Stimulated activated CD4-positive, alpha-beta T cell treated with anti-CD3 and anti-CD28 coated beads, TNF-alpha, amount 100 ng/mL, for 1 hour (primary cell): ENCODE results near the gene TDRD7.
"Not testable (repeated sequence)": the region's sequence is repeated elsewhere in the genome, so short reads cannot be mapped to it uniquely, and the experiment has no call there.

Source experiments
- DNase-seq, 3 donors: peaks; one replicate each; pipeline ENCODE4 v3.0.0-alpha.2; 2020; ENCODE audit warnings: low read depth in 3 of 3, low spot score in 1 of 3

Gene TDRD7

DNA sequence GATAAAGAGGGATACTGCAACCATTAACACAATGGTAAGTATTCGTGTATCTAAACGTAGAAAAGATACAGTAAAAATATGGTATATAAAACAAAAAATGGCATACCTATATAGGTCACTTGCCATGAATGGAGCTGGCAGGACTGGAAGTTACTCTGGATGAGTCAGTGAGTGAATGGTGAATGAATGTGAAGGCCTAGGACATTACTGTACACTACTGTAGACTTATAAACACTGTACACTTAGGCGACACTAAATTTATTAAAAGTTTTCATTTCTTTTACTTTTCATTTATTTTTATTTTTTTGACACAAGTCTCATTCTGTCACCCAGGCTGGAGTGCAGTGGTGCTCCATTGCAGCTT is 14.1 kb downstream of the TDRD7 start:
- no peak for DNase-seq

DNA sequence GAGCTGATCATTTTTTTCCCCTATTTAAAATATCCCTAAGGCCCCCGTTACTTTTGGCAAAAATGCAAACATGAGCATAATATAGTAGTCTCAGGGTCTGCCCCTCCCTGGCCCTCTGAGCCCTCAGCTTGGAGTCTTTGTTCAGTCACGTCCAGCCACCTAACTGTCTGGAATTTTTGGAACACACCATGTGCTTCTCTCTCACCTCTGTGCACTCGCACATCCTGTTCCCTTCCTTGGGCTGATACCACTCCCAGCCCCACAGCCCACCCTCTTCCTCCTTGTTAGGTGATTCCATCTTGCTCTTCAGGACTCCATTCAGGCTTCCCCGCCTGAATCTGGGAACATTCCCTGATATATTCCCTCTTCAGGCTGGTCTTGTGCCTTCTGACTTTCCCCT is 16.0 kb downstream of the TDRD7 start:
- no peak for DNase-seq

DNA sequence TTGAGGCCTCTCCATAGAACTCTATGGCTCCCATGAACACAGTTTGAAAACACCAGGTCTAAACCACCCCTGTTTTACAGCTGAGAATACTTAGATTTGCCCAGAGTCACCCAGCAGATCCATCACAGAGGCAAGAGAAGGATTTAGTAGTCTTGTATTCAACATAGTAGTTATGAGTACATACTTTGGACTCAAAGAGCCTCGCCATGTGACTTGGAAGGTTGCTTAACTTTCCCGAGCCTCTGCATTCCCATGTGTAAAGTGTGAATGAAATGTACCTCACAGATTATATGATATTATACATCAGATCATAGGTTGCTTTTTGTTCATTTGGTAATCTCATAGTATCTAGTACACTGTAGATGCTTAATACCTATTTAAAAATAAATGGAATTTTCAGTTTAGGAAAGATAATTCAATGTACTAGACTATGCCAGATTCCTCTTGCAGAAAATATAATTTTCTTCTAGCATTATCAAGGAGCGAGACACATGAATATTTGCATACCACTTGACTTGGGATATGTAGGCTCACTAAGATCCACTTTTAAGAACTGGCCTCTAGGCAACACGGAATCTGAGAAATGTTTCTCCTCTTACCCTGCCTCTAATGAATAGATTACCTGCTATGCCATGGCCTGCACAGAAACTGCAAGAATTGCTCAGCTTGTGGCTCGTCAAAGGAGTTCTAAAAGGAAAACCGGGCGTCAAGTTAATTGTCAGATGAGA is 18.6 kb downstream of the TDRD7 start:
- no peak for DNase-seq

DNA sequence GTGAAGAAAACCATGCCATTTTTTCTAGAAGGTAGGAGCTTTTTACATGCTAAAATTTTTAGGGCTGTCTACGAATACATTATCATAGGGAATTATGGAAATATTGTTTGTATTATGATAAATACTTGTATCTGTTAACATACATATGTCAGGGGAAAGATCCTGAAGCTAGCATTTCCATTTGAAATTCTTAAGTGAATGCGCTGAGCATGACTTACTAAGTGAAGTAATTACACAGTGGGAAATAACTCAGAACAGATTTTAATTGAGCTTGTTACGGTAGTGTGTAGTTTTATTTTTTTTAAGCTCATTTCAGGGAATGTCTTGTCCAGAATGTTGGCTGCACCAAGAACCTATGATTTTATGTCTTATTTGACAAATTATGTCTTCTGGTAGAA is 19.1 kb downstream of the TDRD7 start:
- DNase-seq = no peak

DNA sequence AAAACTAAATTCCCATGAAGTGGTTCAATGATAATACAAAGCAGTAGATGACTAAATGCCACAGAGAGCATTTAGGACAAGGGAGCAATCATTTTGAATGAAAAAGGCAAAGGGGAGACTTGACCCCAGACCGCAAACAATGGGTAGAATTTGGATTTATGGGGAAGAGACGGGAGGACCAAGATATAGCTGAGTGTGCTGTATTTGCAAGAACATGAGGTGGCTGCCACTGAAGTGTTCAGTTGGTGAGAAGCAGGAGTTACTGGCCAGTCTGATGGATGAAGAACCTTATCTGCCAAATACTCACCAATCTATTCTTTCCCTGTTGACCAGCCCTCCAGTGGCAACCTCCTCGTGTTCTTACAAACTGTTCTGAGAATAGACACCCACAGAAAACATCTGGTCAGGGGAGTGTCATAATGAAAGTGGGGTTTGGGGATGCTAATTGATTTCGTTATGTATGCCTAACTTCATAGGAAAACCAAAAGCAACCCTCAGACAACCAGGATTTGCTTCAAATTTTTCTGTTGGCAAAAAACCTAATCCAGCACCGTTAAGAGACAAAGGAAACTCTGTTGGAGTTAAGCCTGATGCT is 19.8 kb downstream of the TDRD7 start:
- DNase-seq = no peak

DNA sequence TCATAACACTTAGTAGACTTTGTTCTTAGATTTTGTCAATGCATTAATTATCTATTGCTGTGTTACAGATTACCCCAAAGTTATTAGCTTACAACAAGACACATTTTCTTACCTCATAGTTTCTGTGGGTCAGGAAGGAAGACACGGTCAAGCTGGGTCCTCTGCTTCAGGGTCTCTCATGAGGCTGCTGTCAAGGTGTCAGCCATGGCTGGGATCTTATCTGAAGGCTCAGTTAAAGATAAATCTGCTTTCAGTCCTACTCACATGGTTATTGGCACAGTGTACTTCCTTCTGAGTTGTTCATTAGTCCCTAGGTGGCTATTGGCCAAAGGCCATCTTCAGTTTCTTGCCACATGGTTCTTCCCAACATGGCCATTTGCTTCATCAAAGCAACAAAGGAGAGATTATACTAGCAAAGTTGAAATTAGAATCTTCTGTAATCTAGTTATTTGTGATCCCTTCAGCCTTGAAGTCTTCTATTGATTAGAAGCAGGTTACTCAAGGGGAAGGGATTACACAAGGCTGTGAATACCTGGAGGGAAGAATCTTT is 25.2 kb downstream of the TDRD7 start:
- no peak for DNase-seq

DNA sequence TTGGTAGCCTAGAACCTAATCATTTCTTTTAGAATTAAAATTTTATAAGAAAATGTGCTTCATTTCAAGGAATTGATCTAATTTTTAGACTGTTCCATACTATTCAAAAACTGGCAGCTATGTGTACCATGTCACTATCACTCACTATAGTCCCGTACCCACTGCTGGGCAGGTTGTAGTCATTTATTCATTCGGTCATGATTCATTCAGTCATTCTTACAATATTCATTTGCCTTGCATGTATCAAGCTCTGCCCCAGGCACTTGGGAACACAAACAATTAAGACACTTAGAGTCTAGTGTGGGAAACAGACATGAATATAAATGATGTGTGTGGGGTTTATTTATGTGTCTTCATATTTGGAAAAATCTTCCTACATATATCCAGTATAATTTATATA is 26.4 kb downstream of the TDRD7 start:
- DNase-seq = no peak

DNA sequence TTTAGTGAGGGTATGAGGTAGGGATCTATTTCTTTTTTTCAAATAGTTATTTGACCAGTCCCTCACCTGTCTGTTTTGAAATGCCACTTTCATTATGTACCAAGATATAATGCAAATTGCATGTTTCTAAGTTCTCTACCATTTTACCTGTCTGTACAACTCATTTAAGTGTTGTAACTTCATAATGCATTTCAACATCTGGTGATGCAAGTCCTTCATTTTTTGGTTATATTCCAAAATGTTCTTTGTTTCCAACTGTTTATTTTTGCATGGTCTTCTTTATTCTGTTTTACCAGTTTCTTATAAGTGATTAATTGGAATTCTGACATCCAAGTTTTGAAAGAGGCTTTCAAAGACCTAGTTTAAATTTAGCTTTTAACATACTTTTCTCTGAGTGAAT is 26.8 kb downstream of the TDRD7 start:
- DNase-seq = no peak

DNA sequence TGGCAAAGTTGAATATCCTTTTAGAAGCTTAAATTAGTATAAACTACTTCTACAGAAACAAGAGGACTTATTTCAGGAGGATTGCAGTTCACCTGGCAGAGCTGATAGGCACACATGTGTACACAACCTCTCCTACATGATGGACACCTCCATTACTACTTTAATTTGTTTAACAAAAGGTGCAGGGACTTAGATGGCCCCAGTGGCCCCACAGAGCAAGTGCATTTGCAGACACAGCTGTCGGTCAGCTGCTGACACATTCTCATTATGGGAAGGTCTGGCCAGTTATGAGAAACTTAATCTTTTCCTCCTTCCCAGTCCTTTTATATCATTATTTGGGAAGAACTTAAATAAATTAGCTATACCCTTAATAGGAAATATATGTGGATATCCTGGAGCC is 28.3 kb downstream of the TDRD7 start:
- no peak for DNase-seq

DNA sequence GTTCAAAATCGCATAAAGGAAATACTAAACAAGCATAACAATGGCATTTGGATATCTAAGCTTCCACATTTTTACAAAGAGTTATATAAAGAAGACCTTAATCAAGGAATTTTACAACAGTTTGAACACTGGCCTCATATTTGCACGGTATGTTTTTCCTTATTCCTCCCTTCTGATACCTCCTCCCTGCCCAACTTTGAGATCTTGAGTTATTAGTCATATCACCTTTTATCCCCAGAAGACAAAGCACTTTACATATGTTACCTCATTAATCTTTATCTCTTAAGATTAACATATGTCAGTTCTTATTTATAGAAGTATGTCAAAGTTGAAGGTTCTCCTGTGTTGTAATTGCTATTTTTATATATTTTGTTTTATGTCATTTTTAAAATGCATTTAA is 29.8 kb downstream of the TDRD7 start:
- no peak for DNase-seq

DNA sequence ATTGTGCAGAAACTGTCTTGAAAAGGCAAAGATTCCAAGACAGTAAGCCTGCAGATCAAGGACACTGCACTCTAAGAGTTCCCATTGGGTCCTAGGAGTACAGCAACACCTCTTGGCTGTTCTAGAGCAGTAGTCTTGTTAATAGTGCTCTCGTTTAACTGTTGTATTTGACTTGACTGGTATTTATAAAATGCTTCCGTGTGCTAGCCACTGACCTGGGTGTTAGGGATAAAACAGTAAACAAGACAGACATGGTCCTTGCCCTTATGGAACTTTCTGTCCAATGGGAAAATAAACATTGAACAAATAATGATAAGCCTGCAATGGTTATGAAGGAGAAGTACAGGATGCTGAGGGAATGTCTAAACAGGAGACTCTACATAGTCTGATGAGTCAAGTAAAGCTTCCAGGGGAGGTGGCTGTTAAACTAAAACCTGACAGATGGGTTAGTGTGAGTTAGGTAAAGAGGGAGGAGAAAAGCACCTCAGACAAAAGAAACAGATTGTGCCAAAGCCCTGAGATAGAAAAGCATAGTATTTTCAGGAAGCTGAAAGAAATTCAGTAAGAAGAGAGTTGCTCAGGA is 33.3 kb downstream of the TDRD7 start:
- DNase-seq = no peak

DNA sequence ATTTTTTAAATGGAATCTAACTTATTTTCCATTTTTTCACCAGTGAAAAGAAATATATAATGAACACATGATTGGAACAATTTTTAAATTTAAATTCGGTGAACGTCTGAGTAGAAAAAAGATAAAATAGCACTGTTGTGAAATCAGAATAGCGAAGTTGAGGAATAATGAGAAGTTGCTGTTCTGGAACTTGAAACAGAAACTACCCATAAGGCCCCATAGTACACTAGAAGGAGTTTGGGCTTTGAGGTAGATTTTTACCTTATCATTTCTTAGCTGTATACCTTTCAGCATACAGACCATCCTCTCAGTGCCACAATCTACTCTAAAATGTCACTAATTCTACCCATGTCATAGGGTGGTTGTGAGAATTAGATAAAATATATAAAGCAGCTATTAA is 35.1 kb downstream of the TDRD7 start:
- no peak for DNase-seq

DNA sequence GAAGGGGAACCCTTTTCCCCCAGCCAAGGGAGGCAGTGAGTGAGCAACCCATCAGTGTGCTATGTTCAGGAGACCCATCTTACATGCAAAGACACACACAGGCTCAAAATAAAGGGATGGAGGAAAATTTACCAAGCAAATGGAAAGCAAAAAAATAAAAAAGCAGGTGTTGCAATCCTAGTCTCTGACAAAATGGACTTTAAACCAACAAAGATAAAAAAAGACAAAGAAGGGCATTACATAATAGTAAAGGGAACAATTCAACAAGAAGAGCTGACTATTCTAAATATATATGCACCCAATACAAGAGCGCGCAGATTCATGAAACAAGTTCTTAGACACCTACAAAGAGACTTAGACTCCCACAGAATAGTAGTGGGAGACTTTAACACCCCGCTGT is 41.7 kb downstream of the TDRD7 start:
- not testable (repeated sequence) for DNase-seq

DNA sequence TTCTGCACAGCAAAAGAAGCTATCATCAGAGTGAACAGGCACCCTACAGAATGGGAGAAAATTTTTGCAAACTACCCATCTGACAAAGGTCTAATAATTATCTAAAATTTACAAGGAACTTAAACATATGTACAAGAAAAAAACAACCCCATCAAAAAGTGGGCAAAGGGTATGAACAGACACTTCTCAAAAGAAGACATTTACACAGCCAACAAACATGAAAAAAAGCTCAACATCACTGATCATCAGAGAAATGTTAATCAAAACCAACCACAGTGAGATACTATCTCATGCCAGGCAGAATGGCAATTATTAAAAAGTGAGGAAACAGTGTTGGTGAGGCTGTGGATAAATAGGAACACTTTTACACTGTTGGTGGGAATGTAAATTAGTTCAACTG is 44.9 kb downstream of the TDRD7 start:
- not testable (repeated sequence) for DNase-seq

DNA sequence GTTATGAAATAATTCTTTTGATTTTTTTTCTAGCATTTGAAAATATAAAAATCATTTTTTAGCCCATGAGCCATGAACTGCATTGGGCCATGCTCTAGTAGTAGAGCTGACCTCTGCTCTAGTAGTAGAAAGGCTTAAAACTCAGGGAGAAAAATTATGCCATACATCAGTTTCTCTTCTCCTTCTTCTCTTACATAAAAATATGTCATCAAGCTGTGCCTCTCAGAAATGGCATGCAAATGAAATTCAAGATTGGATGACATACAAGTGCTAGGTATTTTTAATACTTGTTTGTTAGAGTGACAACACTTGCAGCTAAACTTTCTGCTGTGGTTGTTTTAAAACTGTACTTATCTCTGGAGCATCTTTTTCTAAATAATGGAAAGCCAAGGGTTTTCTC is 47.4 kb downstream of the TDRD7 start:
- no peak for DNase-seq

DNA sequence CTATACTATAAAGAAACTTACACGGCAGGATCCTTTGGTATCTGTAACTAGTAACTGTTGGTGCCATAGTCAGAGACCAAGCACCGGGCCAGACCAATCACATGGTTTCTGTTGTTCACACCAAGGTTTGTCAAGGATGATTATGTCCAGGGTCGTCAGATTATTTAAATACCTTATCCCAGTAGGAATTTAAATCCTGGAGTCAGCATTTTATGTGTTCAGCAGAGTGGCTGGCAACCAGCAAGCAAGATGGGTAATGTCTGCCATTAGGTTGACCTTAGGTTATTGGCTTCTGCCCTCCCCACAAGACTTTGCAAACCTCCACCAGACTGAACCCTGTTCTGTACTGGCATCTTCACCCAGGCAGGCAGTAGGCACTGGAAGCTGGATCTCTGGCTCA is 50.3 kb downstream of the TDRD7 start:
- no peak for DNase-seq

DNA sequence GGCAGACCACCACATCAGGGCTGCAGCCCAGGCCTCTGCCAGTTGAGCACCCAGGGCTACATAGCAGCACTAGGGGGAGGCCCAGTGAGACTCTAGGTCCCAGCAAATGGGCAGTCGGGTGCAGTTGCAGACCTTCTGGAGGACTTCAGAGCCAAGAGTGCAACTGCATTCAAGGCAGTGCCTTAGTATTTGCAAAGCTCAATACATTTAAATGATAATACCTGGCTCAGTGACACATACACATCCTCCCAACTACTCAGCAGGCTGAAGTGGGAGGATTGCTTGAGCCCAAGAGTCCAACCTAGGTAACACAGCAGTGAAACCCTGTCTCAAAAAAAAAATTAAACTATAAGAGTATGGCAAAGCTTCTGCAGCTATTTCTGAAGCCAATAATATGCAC is 51.0 kb downstream of the TDRD7 start:
- no peak for DNase-seq

DNA sequence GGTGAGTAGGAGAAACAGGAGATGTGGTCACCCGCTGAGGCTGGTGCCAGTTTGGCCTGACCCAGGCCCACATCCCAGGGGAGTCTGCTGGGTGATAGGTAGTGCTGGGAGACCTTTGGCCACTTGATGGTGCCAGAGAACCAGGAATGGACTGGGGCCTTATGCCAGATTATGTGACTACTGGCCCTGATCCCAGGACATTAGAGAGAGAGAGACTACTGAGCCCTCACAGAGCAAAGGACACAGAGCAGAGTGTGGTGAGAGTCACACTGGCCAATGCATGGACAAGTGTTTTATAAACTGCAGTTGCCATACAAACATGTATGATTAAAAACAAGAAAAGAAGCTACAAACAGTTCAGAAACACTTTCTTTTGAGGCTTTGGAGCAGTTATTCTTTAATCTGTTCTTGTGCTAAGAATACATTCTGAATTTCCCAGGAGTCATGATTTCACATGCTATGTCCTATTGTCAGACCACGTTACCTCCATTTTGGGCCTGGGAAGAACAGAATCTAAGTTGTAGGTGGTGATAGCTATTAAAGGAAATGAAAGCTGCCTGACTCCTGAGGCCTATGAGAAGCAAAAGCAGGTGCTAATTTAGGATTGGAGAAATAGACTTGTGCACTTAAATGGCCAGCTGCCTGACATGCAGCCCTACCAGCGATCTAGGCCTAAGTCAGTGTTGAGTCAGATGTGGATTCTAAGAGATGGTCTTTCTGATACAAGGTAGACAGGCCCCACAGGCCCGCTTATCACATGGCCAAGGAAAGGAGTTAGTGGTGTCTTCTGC is 57.0 kb downstream of the TDRD7 start:
- DNase-seq = peak in 1 of 3 donors; percentile 20

DNA sequence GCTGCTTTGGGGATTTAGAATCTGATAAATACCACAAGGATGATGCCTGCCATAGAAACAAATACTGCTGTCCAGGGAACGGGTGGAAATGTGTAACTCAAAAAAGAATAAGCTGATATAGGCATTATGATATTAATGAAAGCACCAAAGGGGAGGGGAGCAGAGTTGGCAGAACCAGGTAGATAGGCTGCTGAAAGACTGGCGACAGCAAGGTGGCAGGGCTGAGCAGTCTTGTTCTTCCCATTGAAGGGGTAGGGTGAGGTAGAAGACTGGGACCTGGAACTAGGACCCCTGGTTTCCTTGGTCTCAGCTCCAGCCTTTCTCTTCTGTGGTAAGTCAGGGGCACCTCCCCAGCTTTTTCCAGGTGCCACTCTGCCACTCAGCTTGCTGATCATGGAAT is 58.2 kb downstream of the TDRD7 start:
- DNase-seq = no peak

DNA sequence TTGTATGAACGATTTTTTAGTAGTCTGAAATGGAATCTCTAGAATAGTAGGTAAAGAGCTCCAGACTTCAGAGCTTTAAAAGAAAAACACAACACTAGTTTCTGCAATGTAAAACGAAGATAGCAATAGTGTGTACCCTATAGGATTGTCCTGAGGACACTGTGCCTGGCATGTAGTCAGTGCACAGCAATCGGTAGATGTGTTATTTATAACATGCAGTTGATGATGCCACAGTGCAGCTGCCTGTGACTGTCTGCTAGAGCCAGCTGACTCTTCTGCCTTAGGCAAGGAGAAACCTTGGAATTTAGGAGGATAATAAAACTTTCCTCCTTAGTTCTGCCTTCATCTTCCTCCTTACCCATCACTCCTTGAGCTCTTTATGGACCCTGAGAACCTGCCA is 61.8 kb downstream of the TDRD7 start:
- no peak for DNase-seq

DNA sequence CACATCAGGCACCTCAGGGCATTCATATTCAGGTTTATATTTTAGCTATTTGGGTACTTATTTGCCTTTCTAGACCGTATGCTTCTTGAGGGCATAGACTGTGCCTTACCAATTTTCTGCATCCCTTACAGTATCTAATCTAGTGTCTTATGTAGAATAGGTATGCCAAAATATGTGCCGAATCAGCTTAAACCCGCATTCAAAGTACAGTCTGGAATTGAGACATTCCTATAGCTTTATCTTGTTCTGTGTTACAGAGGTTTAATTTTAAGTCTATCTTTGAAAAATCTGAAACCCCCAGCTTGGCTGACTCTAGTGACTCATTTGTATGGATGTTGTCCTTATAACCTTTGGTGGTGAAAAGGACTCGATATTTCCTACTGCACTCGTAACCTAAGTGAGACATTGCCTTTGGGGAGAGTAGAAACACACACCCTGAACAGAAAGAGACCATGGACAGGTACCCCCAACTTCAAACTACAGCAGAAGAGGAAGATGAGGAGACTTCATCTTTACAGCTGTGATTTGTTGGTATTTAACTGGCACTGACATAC is 62.6 kb downstream of the TDRD7 start:
- no peak for DNase-seq

DNA sequence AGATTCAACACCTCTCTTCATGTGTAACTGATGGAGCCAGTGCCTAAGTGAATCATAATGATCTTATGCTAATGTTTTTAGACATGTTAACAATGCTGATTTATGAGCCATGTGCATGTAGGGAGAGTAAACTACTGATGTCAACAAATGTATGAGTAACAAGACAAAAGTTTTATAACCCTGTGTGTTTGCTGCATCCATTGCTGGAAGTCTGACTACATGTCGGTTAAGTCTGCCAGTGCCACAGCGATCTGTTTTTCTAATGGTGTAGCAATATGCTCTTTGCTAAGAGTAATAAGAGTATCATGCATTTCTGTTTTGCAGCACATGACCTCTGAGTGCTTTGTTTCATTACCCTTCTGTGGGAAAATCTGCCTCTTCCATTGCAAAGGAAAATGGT is 63.2 kb downstream of the TDRD7 start:
- DNase-seq = no peak
